ENCODE measurements around the gene DLGAP4.

GRCh38 chr20:36573798-36574365, 267.7 kb downstream of the DLGAP4 start:
- TF ChIP-seq EP300 (IDR thresholded peaks at IDR 0.05; ENCODE audit: borderline replicate concordance in 1 of 2, control insufficient read depth in 1 of 2, low read depth in 2 of 2, low read length in 2 of 2) (peak in 1 of 2 experiments; percentile 42; a peak in 1 of 4 replicates), RAD21 (IDR thresholded peaks at IDR 0.05; ENCODE audit: insufficient read depth, low read depth, low read length) (no peak), POLR2A (IDR thresholded peaks at IDR 0.05; ENCODE audit: low read depth, low read length) (peak; percentile 18; the same call in 1 of the 2 replicates), CTCF (IDR thresholded peaks at IDR 0.05 in 2 of 3, conservative IDR thresholded peaks at IDR 0.05 in 1 of 3; ENCODE audit: control insufficient read depth in 2 of 3, extremely low read depth in 1 of 3, insufficient read depth in 1 of 3, low read depth in 3 of 3, low read length in 3 of 3) (no peak), SMARCA5 (IDR thresholded peaks at IDR 0.05) (no peak), RELA (IDR thresholded peaks at IDR 0.05; ENCODE audit: borderline replicate concordance, partially characterized antibody) (no peak), NFIC (IDR thresholded peaks at IDR 0.05; ENCODE audit: low read depth, low read length) (no peak)
- TF ChIP-seq, protein P1, sequence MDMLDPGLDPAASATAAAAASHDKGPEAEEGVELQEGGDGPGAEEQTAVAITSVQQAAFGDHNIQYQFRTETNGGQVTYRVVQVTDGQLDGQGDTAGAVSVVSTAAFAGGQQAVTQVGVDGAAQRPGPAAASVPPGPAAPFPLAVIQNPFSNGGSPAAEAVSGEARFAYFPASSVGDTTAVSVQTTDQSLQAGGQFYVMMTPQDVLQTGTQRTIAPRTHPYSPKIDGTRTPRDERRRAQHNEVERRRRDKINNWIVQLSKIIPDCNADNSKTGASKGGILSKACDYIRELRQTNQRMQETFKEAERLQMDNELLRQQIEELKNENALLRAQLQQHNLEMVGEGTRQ (IDR thresholded peaks at IDR 0.05; ENCODE audit: borderline replicate concordance, low read depth, low read length) = no peak
- TF ChIP-seq, protein P2, sequence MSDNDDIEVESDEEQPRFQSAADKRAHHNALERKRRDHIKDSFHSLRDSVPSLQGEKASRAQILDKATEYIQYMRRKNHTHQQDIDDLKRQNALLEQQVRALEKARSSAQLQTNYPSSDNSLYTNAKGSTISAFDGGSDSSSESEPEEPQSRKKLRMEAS (IDR thresholded peaks at IDR 0.05; ENCODE audit: low read depth, low read length) = peak; percentile 53; the same call in 1 of the 2 replicates

Data from GM12878 (cell line).